ENCODE results near the gene DNAJC7.

Gene DNAJC7

DNA sequence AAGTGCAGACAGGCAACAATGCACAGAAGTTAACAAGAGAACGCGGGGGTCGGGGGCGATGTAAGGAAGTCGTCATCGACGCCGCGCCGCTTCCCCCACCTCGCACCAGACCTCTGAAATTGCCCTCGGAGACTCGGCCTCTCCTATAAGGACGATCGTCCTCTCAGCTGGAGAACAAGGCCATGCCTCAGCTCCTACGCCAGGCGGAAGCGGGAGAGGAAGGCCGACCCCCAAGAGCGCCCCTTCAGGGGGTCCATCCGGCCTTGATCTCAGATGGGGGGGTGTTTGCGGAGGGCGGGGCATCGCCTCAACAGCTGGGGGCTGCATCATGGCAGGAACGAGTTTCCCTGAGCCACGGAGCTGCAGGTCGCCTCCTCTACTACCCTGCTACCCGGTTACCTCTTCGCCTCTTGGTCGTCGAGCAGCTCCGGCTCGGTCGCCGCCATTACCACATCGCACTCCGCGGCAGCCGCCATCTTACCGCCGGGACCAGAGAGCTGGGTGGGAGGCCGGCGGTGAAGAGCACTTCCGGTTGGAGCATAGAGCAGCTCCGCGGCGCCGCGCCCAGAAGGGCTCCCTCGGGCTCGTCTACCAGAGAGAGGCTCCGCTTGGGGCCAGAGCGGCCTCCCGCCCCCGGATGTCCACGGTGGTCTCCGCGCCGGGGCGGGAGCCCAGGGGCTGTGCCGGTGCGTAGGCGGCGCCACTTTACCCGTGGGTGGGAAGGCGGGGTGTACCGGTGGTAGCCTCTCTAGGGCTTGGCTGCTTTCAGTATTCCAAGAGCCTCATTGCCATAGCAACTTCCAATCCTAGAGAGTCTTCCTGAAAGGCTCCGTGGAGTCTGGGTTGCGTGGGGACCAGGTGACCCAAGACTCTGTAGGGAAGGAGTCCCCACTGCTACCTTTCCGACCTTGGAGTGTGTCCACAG is at the start of gene DNAJC7:
Gene DNAJC7, minus strand, starts transcription at position 499 of the 925 bp plus-strand sequence. Its CDS starts 23 bp downstream, at position 476.
- peak; percentile 91 for DNase-seq

- no peak for DNase-seq
Observed at GRCh38 chr17:42065201-42065600, 48.0 kb upstream of the DNAJC7 start.

DNA sequence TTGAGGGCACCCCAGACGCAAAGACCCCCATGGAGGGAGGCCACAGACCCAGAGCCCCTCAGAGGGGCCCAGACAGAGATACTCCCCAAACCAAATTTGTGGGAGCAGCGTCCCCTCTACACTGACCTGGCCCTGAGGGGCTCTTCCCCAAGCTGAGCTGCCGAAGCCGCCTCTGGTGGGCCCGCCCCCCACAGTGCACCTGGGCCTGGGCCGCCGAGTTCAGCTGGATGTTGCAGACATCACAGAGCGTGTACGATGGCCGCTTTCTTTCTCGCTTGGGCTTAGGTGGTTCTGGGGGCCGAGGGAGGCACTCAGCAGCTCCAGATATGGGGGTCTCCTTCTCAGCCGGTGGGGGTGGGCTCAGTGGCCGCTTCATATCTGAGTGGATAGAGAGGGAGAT is 45.4 kb upstream of the DNAJC7 start:
- DNase-seq: no peak

DNA sequence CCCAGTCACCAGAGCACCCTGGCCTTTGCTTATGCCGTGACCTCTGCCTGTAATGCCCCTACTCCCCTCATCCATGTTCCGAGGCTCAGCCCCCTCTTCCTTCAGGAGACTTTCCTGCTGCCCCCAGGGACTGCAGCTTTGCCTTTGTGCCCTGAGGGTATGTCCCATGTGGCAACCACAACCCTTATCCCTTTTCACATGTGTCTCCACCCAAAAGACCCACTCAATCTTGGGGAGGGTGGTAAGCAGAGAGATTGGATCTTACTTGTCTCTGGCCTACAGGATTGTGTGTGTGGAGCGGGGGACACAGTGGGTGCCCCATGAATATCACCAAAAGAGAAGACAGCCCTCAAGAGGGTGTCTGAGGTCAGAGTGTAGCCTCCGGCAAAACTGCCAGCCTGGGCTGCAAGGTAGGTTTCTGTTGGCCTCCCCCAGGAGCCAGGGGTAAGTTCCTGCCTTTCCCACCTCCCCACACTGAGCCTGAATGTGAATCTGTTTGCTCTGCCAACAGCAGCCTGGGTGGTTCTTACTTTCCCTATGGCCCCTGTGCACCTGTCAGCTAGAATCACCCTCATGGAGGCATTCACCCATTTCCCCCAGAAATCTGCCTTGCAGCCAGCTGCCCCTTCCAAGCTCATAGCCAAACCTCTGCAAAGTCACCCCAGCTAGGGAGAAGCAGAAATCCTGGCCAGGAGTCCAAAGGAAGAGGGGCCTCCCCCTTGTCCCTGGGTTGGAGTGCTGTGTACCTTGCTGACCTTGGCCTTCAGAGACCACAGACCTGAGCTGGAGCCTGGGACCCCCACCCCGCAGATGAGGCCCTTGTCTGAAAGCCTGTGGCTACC is 44.6 kb upstream of the DNAJC7 start:
- DNase-seq: no peak

GRCh38 chr17:42060231-42060630 is 43.0 kb upstream of the DNAJC7 start:
- DNase-seq: no peak

GRCh38 chr17:42059815-42060214 is 42.6 kb upstream of the DNAJC7 start:
- DNase-seq: no peak

GRCh38 chr17:42058063-42058462 is 40.8 kb upstream of the DNAJC7 start:
- DNase-seq: no peak

DNA sequence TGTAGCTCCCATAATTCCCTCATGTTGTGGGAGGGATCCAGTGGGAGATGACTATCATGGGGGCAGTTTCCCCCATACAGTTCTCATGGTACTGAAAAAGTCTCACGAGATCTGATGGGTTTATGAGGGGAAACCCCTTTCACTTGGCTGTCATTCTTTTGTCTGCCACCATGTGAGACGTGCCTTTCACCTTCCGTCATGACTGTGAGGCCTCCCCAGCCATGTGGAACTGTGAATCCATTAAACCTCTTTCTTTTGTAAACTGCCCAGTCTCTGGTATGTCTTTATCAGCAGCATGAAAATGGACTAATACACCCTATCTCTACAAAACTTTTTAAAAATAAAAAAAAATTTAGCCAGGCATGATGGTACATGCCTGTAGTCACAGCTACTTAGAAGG is 39.4 kb upstream of the DNAJC7 start:
- DNase-seq: no peak

GRCh38 chr17:42055496-42055895 is 38.3 kb upstream of the DNAJC7 start:
- no peak for DNase-seq

GRCh38 chr17:42055027-42055426 is 37.8 kb upstream of the DNAJC7 start:
- DNase-seq: no peak

GRCh38 chr17:42053731-42054500 is 36.7 kb upstream of the DNAJC7 start:
- DNase-seq: no peak

GRCh38 chr17:42052346-42052877 is 35.2 kb upstream of the DNAJC7 start:
- DNase-seq: no peak

DNA sequence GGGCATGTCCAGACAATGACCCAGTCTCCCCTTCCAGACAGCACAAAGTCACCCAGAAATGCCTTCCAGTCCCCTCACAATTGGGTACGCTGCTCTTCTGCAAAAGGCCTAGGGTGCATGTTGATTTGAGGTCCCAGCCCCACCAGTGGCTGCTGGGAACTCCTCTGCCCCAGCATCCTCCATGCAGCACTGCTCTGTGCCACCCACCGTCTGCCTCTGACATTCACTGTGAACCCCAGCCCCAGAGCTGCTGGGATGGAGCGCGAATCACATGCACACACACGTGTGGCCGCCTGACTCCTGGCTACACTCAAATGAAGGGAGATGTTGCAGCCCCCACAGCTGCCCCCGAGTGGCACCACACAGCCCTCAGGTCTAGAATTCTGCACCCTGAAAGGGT is 34.4 kb upstream of the DNAJC7 start:
- no peak for DNase-seq

DNA sequence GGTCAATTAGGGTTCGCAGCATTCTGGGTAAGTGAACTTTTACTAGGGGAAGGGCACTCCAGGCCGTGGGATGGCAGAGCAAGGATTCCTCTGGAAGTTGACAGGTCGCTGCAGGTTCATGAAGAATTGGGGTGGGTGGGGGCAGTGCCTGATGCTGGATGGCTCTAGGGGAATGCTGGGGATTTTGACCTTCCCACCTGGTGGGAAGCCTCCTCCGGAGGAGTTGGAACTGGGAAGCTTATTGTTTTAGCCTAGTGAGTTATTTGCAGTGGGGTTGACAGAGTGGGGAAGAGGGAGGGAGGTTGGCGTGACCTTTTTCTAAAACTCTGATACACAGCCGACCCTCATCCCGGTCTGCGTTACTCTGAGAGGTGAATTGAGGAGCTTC is 33.8 kb upstream of the DNAJC7 start:
- no peak for DNase-seq

DNA sequence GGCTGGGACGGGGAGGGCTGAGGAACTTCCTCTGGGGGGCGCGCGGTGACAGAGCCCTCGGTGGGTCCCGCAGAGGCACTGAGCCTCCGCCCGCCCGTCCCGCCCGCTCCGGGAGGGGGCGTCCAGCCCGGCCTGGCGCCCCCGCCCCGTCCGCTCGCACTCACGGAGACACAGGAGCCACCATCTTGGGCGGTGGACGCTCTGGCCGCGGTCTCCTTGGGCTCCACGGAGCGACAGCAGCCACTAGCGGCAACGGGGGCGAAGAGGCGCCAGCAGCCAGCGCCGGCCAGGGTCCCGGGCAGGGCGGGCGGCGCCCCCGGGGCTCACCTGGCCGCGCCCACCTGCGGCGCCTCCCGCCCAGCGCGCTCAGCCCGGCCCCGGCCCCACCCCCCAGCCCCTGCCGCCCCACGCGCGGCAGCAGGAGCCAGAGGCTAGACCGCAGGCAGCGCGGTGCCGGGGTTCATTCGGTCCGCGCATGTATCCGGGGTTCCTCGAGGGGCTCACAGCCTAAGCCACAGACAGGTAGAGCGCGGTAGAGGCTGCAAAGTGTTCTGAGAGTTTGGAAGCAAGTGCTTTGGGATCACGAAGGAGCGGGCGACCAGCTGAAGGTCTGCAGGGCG is 33.3 kb upstream of the DNAJC7 start, which contains the start of gene C17orf113:
Gene C17orf113, minus strand, starts transcription at position 209 of the 620 bp plus-strand sequence. CDS start 7,225 bp downstream, outside the sequence.
- DNase-seq: peak; percentile 54

DNA sequence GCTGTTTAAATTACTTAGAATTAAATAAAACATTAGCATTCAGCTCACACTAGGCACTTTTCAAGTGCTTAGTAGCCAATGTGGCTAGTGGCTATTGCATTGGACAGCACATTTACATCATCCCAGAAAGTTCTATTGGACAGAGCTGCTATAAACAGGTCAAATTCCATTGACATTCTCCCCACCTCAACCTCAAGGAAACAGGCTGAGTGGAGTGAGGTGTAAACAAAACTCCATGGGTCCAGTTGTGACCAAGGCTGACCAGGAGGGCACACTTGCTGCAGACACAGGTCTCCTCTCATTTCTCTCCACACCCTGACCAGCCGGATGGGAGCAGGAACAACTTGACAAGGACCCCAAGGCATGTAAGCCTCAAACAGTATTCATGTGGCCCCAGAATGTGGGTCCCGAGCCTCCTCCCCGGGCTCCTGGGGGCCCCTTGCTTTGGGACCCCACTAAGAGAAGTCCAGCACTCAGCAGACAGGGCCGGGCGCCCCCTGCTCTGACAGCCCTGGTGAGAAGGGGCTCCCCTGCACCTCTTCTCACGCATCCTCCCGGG is 32.7 kb upstream of the DNAJC7 start:
- no peak for DNase-seq

DNA sequence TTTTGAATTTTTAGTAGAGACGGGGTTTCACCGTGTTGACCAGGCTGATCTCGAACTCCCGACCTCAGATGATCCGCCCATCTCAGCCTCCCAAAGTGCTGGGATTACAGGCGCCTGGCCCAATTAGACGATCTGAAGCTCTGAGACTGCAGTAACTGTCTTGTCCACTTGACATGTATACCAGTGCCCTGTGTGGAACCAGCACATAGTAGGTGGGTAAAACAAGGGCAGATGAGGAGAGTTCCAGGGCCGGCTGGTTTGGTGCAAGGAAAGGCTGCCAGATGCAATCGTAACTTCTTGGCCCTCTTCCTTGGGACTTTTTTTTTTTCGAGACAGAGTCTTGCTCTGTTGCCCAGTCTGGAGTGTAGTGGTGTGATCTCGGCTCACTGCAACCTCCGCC is 30.1 kb upstream of the DNAJC7 start:
- DNase-seq: no peak

DNA sequence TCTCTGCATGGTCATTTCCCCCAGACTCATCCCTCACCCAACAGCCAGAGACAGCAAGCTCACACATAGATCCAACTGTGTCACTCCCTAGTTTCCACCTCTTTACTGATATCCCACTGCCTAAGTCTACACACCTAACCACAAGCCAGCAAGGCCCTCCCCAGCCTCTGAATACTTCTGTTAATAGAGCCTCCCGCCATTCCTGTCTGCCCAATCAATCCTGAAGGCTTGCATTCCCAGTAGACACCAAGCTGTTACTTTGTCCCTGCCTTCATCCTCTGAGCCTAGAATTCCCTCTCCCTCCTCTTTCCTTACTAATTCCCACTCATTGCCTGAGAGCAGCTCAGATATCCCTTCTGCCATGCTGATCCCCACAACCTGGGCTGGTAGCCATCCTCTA is 28.5 kb upstream of the DNAJC7 start:
- no peak for DNase-seq

DNA sequence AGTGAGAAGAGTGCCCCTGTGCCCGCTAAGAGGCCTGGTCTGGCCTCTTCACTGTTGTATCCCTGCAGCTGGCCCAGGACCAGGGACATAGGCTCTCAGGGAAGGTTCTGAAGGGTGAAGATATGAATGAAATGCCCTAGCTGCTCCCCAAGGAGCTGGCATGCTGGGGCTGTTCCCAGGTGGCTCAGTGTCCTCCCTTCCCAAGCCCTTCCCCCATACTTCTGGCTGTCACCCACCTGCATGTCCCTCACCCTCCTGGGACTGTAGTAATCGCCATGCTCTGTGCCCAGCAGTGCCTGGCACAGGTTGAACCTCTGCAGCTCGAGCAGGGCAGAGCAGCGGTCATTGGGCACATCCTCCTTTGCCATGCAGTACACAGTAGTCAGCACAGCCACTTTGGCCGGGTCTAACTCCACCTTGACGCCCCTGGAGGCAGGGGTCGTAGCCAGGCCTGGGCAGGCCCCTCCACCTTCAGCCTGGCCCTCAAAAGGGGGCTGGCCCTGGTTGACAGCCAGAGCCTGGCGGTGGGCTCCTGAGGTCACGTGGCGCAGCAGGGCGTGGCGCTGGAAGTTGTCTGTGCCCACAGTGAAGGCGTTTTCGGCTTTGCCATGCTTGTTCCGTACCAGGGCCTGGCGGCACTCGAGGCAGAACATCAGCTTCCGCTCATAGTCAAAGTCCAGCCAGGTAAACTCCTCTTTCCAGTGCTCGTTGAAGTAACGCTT is 25.5 kb upstream of the DNAJC7 start:
- DNase-seq: no peak

DNA sequence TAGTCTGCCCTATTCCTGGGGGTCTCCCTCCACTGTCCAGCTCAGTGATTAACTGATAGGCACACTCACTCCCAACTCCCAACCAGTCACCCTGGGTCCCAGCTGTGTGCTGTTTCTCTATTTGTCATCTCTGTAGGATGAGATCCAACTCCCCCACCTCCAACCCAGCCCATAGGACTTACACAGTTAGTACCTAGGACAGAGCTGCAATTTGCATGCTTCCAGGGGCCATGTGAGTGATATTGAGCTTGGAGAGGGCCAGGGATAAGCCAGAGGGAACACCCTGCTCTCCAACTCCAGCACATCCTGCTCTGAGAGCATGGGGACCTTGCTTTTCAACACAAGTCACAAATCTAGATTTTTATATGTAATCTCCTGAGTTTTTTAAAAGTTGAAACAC is 24.4 kb upstream of the DNAJC7 start:
- DNase-seq: no peak

- no peak for DNase-seq
Observed at GRCh38 chr17:42040818-42041217, 23.6 kb upstream of the DNAJC7 start.
